Activated gamma-delta T cell treated with anti-CD3 and anti-CD28 coated beads, Interleukin-2, amount 50 U/mL, for 16 hours (primary cell): ENCODE measurements around the gene KCNJ18.
"Not testable (repeated sequence)": the region's sequence is repeated elsewhere in the genome, so short reads cannot be mapped to it uniquely, and the experiment has no call there.

Experiments used
- DNase-seq: peaks from one replicate; pipeline ENCODE4 v3.0.0-alpha.2; 2020; ENCODE audit warnings: low read depth

Gene KCNJ18

DNA sequence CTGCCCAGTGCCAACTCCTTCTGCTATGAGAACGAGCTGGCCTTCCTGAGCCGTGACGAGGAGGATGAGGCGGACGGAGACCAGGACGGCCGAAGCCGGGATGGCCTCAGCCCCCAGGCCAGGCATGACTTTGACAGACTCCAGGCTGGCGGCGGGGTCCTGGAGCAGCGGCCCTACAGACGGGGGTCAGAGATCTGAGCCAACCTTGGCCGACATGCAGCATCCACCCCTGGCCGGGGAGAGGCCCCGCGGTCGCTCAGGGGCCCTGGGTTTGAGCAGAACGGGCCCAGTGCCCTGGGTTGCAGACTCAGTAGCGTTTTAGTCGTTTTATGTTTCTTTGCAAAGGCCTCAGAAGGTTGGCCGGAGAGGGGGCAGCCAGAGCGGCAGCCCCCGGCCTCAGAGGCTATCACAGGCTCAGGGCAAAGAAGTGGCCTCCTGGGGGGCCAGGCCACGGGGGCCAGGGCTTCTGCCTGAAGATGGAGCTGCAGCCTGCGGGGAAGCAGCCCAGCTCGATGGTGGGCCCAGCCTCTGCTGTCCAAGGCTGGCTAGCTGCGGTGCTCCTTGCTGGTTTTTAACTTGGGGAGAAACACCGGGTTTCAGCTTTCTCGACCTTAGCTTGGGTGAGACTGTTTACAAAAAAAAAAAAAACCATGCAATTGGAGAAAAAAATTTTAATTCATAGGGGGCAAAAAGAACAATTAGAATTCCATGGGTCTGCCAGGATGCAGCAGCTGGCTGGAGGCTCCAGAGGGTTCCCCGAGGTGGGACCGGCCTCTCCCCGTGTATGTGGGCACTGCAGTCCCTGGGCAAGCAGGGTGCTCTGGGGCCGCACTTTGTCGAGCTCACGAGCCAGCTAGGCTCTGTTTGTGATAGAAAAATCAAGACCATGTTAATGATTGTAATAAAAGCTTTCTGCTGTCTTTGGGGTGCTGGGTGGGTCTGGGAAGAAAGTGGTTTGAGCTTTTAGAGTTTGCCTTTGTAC, 11.9 kb downstream of the KCNJ18 start:
- DNase-seq = not testable (repeated sequence)

DNA sequence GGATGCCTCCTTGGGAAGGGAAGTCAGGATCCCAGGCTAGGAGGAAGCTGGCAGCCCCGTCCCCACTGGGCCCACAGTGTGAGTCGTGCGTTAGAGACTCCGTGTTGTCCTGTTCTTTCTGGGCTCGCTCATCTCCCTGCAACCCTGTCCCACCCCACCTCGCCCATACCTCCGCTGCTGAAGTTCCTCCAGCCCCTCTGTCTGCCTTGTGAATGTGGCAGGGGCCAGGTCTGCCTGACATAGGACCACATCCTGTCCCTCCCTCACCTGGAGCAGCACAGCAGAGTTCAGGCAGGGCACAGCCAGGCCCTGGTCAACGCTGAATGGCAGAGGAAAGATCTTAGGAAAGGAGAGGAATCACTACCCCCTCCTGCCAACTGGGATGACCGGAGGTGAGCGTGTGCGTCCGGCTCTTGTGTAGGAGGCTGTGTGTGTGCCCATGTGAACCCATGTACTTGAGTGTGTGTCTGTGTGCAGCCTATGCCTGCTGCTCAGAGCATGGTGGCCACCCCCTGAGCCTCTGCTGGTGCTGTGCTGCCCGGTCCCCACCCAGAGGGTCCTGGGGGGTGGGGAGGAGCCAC, 12.8 kb downstream of the KCNJ18 start:
- DNase-seq = no peak

DNA sequence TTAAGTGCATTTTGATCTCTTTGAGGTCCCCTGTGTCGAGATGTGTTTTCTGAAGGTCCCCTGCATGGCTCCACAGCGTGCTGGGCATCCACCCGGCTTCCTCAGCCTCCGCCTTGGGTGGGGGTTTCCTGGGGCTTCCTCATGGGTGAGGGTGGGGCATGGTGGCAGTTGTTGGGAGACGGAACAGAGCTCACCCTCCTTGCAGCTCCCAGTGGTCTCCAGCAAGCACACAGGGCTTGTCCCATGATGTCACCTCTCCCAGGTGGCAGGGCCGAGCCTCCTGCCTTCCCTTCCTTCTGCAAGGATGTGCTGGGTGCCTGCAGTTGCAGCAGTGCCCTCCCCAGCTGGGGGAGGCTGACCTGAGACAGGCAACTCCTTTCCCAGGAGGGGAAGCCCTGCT, 13.4 kb downstream of the KCNJ18 start:
- DNase-seq = not testable (repeated sequence)

DNA sequence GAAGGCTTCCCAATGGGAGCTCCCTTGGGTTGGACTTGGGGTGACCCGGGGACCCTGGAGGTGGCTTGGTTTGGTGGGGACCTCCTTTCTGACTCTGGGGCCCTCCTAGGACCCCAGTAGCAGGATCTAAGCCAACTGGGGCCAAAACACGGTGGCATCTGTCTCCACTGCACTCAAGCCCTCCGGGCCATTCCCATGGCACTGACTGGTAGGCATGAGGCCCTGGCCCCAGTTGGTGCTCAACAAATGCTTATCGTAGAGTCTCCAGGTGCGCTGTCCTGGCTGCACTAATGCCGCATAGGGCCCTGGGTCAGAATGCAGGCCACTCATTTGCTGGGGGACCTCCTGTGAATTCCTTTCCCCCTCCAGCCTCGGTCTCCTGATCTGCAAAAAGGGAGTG, 14.2 kb downstream of the KCNJ18 start:
- DNase-seq = not testable (repeated sequence)

DNA sequence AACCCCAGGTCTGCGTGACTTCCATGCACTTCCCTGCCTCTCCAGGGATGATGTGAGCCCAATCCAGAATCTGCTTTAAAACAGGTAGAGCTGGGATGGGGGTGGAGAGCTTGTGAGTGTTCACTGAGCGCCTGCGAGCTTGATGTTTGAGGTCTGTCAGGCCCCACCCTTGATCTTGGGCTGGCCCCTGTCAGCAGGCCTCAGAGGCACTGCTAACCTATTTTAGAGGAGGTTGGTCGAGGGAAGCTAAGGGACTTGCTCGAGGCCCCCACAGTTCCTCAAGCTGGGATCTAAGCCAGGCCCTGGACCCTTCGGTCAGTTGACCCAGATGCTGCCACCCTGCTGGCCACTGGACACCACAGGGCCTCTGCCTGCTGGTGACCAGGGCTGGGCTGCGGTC, 14.8 kb downstream of the KCNJ18 start:
- not testable (repeated sequence) for DNase-seq

DNA sequence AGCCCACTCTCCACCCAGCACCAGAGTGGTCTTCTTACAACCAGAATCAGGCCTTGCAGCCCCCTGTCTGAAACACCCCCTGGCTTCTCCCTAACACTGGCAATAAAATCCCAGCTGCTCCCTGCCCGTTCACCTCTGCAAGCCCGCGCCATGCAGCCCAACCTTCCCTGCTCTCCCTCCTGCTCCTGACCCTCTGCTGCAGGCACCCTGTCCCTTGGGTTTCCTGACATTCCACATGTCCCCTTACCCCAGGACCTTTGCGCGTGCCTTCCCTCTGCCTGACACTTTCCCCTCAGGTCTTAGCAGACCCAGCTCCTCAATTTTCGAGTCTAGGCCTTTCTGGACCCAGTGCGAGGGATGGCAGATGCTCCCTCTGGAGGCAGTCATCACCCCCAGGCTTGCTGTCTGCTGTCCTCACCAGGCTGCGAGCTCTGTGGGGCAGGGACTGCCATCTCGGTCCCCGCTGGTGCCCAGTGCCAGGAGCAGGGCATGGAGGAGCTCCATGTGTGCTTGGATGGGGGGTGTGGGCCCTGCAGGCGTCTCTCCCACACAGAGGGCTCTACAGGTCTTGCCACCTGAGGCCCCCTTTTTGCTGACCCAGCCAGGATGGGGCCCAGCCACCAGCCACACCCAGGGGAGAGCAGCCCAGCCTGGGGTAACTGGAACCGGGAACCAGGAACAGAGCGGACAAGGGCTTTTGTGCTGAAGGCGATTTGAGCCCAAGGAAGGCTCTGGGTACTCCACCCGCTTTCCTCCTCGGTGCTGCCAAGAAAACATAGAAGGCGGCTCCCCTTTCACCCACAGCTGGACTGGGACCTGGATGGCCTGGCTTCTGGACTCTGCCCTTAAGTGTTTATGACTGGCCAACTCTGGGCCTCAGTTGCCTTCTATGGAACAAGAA, 15.6 kb downstream of the KCNJ18 start:
- DNase-seq = not testable (repeated sequence)

DNA sequence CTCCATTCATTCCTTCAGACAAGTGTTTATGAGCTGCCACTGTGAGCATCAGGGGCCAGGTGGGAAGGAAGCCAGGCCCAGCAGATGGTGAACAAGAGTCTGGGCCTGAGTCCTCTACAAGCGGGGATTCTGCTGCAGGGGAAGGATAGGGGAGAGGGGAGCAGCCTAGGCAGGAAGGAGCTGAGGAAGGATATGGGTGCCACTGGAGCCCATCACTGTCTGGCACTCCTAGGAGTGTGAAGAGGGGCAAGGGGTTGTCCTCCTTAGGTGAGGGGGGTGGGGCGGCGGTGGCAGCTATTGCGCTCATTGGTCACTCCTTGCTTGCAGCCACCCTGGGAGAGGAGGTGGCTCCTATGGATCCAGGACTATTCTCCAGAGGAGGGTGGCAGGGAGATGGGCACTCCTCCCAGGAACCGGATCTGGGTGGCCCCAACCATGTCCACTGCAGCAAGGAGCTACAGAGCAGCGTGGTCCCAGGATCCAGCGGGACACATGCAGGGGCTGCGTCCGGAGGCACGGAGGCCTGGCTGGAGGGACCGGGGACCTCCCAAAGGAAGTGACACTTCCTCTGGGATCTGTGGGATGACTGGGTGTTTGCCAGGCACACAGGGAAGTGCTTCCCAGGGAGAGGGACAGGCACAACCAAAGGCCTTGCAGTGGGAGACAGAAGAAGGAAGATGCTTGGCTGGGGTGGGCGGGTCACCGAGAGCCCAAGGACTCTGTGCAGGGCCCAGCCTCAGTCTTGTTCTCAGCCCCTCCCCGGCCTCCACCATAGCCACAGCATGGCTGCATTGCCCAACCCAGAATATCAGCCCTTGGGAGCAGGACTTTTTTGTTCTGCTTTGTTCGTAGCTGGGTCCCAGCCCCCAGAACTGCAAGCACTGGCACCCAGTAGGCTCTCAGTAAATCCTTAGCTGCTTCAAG, 16.6 kb downstream of the KCNJ18 start:
- DNase-seq = not testable (repeated sequence)

DNA sequence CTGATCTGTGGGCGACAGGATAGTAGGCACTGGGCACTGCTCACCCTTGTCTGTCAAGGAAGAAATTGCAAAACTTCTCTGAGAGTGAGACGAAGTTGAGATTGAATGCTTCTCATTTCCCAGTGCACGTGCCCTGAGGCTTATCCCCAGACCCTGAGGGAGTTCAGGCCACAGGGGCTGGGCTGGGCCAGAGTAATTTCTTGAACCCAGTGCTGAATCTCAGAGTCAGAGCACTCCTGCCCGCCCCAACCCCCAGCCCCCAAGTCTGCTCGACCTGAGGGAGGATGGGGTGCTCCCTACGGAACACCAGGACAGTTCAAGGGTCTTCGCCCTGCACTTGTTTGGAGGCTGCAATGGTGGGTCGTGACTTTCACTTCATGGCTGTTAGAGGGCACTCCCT, 17.7 kb downstream of the KCNJ18 start:
- DNase-seq = not testable (repeated sequence)

DNA sequence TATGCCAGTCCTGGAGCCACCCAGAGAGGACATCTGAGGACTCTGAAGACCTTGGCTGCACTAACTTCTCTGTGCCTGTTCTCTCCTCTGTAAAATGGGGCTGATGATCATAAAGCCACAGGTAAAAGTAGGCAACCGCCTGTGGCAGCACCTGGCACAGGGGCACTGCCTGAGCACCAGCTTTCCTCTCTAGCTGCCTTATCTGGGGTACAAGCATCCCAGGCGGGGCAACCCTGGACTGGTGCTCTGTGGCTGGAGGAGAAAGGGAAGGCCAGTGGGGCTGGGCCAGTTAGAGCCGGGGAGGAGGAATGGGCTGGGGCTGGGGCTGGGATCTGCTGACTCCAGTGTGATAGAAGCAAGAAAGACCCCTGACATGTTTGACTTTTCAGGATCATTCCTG, 18.2 kb downstream of the KCNJ18 start:
- DNase-seq = not testable (repeated sequence)

DNA sequence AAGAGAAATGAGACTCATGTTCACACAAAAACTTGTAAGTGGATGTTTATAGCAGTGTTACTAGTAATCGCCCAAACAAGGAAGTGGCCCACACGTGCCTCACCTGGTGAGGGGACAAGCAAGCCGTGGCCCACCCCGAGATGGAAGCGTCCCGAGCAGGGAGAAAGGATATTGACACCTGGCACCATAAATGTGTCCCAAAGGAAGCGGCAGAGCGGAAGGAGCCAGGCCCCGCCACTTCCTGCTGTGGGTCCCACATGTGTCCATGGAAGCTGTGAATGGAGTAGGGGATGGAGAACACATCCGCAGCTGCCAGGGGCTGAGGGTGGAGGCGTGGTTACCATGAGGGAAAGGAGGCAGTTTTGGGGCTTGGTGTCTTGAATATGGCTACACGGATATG, 18.9 kb downstream of the KCNJ18 start:
- no peak for DNase-seq

DNA sequence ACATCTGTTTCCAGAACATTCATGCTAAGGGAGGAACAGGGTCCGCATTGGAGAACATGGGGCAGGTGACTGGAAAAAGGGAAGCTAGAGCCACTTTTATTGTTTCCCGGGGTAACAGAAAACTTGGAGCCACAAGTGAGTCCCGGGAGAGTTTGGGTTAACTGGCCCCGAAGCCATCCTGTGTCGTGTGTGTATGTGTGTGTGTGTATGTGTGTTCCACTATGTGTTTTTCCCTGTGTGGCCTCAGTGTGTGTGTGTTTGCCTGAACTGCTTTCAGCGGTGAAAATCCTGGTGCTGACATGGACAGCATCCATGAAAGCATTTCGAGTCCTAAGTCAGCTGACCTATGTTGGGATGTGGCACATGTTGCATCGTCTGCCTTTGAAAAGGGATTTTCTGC, 20.7 kb downstream of the KCNJ18 start:
- DNase-seq = not testable (repeated sequence)

DNA sequence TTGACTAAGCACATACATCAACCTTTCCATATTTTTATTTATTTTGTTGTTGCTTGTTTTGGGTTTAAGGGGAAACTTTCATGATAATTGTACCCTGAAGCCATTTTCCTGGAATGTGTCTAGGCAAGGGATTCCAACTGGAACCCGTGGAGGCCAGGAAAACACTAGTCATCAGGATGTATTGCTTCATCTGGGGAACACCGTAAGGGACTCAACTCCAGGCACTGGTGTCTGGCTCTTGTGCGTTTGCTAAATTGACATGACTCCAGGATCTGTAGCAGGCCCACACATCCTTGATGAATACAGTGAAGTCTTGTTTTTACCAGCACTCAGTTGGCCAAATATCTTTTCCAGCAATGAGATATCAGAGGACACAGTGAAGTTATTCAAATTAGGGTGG, 21.3 kb downstream of the KCNJ18 start:
- not testable (repeated sequence) for DNase-seq

DNA sequence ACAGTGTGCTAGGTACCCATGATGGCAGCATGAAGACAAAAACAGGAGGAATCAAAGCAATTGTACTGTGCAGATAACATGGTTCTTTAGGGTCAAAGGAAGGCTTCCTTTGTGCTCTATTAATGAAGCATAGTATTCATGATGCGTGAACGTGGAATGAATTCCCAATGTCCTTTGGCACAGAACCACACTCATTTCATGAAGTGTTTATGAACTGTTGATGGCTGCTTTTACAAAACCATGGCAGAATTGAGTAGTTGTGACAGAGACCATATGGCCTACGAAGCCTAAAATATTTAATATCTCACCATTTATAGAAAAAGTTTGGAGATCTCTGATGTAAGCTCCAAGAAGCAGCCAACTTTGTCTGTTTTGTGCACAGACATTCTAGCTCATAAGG, 22.4 kb downstream of the KCNJ18 start:
- DNase-seq = not testable (repeated sequence)

DNA sequence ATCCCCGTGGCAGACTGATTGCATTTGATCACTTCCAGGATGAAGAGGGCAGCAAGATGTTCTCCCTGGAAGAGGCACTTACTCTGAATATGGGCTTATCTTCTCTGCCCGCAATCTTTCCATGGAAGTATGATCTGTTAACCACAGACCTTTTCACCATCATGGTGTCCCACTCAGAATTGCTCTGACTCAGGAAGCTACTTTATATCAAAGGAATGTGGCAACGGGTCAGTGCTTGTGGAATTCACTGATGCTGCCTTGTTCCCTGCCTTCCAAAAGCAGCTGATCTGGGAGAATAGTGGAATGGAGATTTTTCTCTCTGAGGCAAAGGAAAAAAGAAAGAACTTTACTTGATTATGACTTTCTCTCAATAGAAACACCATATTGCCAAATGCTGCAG, 23.6 kb downstream of the KCNJ18 start:
- DNase-seq = not testable (repeated sequence)

DNA sequence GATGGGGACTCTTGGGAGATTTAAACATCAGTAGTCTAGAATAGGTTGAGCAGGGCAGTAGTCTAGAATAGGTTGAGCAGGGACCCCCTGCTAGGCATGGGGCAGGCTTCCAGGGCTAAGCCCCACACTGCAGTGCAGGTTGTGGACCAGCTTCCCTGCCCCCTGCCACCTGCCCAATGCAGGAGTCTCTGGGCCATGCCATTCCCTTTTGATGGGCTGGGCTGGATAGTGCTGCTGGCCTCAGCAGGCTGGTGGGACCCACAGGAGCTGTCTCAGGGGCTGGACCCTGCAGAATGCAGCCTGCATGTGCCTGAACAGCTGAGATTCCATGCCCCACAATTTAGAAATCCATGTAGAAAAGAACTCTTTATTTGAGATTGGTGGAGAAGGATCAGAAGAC, 26.6 kb downstream of the KCNJ18 start:
- DNase-seq = not testable (repeated sequence)

DNA sequence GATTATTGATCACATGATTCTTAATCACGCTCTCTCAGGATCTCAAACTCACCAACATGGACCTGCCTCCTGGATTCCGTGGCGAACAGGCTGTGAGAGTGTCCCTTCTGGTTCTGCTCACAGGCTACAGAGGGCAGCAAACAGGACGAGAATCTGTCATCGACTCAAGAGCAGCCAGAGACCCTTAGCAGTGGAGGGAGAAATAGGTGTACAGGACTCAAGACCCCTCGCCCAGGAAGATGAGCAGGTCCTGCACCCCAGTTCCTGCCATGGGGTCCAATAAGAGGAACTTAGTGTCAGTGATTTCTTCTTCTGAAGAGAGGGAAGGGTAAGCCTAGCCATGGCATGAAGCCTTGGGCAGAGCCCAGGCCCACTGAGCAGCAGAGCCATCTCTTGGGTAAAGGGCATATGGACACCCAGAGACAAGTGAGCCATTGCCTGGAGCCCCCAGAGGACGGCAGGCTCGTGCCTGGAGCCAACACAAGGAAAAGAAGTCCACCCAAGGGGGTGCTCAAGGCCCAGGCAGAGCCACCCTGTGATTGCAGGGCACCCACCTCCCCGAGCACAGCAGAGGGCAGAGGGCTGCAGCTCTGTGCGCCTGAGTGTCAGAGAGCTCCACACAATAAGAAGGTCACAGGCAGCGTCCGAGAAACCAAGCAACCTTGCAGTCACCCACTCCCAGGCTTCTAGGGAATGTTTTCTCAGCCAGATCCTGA, 27.3 kb downstream of the KCNJ18 start:
- not testable (repeated sequence) for DNase-seq

DNA sequence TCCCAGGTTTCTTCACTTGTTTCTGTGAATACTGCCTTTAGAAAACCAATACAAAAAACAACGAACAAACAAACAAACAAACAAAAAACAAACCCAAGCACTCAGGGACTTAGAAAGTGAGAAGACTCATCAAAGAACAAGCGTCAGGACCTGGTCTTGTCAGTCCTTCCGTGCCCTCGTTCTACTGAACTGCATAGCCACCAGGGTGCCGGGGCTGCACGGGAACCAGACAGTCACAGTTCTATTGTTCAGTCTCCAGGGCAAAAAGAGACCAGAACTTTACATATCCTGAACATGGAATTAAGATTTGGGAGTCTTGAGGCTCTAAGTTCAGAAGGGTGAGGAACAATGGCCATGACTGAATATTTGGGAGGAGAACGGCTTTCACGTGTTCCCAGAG, 28.2 kb downstream of the KCNJ18 start:
- not testable (repeated sequence) for DNase-seq

DNA sequence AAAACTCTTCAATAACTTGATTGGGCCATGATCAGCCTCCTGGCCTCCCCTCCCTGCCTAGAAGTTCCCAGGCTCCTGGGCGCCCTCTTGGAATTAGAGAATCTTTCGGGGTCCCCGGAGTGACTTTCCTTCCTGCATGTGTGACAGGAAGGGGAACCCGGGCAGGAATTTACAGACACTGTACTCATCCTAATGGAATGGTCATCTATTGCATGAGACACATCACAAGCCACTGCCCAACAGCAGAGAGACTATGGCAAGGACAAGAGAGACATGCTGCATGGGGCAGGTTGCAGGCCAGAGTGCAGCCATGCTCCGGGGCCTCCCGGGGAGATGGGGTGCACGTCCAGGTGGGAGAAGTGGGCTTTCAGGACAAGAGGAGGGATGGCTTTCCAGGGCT, 29.9 kb downstream of the KCNJ18 start:
- not testable (repeated sequence) for DNase-seq

DNA sequence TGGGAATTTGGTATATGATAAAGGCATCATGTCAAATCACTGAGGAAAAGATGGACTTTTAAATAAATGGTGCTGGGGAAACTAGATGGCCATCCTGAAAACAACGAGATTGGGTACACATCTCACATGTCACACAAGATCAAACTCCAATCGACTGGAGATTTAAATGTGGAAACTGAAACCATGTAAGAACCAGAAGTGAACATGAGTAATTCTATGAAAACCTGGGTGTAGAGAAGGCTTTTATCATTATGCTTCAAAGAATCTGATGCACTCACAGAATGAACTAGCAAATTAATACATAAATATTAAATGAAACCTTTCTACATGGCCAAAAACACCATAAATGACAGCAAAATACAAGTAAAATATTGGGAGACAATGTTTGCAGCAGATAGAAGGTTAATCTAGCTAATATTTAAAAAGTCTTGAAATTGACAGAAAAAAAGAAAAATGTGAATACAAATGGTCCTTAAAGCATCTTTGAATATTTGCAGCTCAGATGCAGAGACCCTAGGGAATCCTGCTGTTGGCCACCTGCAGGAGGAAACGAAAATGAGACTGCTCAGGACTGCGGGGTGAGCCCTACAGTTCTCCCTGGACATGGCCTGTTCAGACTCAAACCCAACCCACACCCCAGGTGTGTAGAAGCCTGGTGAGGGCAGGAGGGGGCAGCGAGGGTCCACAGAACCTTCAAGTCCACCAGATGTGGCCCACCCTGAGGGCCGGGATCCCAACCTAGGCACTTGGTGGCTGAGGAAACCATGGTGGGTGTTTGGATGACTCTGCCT, 32.1 kb downstream of the KCNJ18 start:
- not testable (repeated sequence) for DNase-seq

DNA sequence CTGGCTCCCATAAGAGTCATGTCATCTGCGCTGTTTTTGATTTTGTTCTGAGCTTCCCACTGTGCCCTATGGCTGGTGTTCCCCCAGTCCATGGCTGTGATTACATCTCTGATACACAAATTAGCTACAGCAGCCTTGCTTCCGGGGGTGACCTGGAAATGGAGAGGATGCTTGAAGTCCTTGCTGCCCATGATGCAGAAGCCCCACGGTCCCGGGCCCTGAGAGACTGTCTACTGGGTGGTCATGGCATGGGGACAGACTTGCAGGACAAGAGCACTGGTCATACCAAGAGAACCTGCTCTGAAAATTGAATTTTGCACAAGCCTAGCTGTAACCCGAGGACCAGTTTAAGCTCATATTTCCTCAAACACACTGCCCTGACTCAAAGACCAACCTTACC, 38.8 kb downstream of the KCNJ18 start:
- not testable (repeated sequence) for DNase-seq
